Limb (tissue), 2 donors: ENCODE data around the gene CAMK2B.

Experiments used
- DNase-seq, 2 donors: peaks; one replicate each; pipeline ENCODE4 v3.0.0-alpha.2; 2016; ENCODE audit errors: extremely low spot score in 2 of 2

CAMK2B gene

GRCh38 chr7:44330331-44330730 is 4.9 kb upstream of the CAMK2B start:
- no peak for DNase-seq

- DNase-seq, result no peak
Measured at GRCh38 chr7:44329888-44330287, 4.5 kb upstream of the CAMK2B start.

GRCh38 chr7:44329081-44329480 is 3.7 kb upstream of the CAMK2B start:
- DNase-seq, result no peak

- no peak for DNase-seq
Measured at GRCh38 chr7:44327981-44328380, 2.6 kb upstream of the CAMK2B start.

- no peak for DNase-seq
Measured at GRCh38 chr7:44326261-44327125, 1.1 kb upstream of the CAMK2B start.

- DNase-seq, result no peak
Measured at GRCh38 chr7:44325811-44326241, 432 bp upstream of the CAMK2B start.

- no peak for DNase-seq
Measured at GRCh38 chr7:44324481-44325200, 753 bp downstream of the CAMK2B start.

GRCh38 chr7:44324204-44324480 is 1.3 kb downstream of the CAMK2B start:
- DNase-seq, result no peak

GRCh38 chr7:44323381-44324203 is 1.8 kb downstream of the CAMK2B start:
- no peak for DNase-seq

GRCh38 chr7:44322631-44323363 is 2.6 kb downstream of the CAMK2B start:
- DNase-seq, result no peak

GRCh38 chr7:44321796-44322195 is 3.6 kb downstream of the CAMK2B start:
- no peak for DNase-seq

GRCh38 chr7:44320794-44321371 is 4.5 kb downstream of the CAMK2B start:
- DNase-seq, result no peak

GRCh38 chr7:44320141-44320540 is 5.3 kb downstream of the CAMK2B start:
- no peak for DNase-seq

- DNase-seq, result no peak
Measured at GRCh38 chr7:44318332-44318731, 7.1 kb downstream of the CAMK2B start.

- no peak for DNase-seq
Measured at GRCh38 chr7:44315301-44315903, 10.0 kb downstream of the CAMK2B start.

GRCh38 chr7:44313621-44314031 is 11.8 kb downstream of the CAMK2B start:
- DNase-seq, result peak in 1 of 2 donors; percentile 11

- peak in 1 of 2 donors; percentile 10 for DNase-seq
Measured at GRCh38 chr7:44313016-44313415, 12.4 kb downstream of the CAMK2B start.

- DNase-seq, result peak in 1 of 2 donors; percentile 24
Measured at GRCh38 chr7:44311561-44312495, 13.6 kb downstream of the CAMK2B start.

- no peak for DNase-seq
Measured at GRCh38 chr7:44310221-44310848, 15.1 kb downstream of the CAMK2B start.
